ENCODE results near the gene OTUD7B.
"Not testable (repeated sequence)": the region's sequence is repeated elsewhere in the genome, so short reads cannot be mapped to it uniquely, and the experiment has no call there.

The OTUD7B gene

GRCh38 chr1:149942207-149942606 is 68.3 kb downstream of the OTUD7B start:
- no peak for DNase-seq

DNA sequence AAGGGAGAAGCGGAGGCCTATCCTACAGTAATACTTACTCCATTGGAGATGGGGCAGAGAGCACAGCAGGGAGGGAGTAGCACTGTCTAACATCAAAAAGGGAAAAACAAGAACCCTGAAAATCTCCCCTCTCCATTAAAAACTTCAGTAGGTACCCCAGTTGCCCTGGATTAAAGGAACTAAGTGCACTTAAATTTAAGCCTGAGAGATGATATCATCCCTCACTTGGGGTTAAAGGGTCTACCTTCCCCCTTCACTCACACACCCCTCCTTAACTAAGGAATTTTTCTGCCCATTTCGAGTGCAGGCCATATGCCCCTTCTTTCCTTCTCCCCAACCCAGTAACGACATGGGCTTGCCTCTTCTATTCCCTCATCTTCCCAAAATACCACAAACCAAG is 70.1 kb downstream of the OTUD7B start:
- no peak for DNase-seq

- DNase-seq = not testable (repeated sequence)
Observed at GRCh38 chr1:149938668-149939003, 71.9 kb downstream of the OTUD7B start.

DNA sequence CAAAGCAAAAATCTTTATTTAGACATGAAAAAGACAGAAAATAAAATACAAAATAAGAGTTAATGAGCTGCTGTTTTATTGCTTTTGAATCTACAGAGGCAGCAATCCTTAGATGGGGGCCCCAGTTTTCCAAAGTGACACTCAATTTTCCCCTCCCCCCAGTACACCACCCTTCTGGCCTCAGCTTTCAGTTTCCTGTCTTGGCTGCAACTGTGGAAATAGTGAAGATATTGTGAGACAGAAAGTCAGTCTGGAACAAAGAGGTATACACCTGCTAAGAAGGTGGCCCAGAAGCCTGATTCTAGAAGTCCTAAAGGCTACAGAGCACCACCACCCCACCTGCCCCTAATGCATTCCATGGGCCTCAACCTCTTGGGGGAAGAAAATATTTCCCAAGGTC is 72.8 kb downstream of the OTUD7B start:
- DNase-seq = no peak

DNA sequence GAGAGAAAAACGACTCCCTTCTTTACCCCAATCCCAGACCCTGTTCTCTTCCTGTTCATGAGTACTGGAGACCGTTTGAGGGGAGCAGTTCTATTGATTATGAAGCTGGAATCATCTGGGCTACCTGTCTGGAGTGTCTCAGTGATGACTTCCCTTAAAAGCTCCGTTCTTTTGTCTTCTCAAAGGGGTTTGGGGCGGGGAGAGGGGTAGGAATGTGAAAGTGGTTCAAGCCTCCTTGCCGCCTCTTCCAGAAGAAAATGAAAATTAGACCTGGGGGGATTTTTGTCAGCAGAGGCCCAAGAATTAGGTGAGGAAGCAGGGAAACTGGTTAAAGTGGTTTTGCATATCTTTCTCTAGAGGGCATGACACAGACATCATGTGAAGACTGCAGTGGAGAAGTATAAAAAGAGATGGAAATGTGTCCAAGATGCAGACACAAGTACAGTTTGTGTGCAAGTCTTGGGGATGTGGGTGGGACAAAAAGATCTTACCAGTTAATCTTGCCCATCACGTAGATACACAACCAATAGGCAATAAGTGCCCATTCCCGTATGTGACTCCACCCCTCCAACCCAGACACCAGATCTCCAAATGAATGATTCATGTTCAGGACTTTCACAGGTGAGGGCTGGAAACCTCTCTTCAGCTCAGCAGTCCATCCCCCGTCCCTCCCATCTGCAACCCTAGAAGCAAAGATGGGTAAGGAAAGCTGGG is 73.4 kb downstream of the OTUD7B start:
- DNase-seq = peak; percentile 22

DNA sequence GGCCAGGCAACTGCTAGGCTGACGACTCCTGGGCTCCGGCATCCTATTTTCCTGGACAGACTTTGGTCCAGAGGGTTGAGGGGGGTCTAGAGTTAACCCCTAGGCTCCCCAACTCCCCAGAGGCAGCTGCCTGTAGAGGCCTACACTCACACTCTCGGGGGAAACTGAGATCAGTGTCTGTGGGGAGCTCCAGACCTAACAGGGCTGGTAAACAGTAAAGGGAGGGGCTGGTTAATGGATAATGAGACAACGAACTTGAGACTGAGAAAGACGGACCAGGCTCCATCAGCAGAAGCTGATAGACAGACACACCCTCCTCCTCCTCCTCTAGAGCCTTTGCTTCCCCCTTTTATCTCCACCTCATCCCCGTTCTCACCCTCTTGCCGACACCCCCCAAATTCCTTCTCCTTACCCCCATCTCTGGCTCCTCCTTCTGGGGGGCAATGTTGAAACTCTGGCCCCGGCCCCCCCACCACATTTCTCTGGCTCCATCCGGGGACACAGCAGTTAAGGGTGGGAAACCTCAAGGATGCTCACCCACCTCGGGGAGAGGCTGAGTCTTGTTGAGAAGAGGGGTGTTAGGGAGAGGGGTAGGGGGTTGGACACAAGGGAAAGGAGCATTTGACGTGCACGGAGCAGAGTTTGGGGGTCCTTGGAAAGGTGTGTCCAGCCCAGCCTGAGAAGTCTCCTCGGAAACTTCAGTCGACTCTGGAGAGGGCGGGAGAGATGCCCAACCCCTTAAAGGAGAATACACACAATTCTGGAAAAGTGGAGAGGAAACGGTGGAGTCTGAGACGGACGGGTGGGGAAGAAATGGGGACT is 74.1 kb downstream of the OTUD7B start, which contains the start of gene MTMR11:
MTMR11 (minus strand) TSS at position 710 of the 822 bp plus-strand sequence; CDS start at position 478, 232 bp downstream.
- no peak for DNase-seq

DNA sequence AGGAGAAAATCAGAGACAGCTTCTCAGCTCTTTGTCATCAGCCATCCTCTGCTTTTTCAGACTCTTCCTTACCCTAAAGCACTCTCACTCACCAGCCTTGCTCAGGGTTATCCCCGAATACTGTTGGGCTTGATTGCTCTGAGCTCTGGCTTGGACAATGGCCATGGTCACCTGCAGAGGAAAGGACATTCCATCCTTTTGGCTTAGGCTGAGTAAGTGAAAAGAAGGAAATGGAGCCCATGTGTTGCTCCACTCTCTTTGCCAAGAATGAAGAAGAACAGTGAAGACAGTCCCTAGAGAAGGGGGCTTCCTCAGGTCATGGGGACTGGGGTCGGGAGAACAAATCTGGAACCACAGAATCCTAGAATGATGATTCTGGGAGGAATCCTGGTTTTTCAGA is 76.2 kb downstream of the OTUD7B start:
- DNase-seq = no peak

- no peak for DNase-seq
Observed at GRCh38 chr1:149933208-149933607, 77.3 kb downstream of the OTUD7B start.

- DNase-seq = no peak
Observed at GRCh38 chr1:149932474-149932873, 78.1 kb downstream of the OTUD7B start.

- no peak for DNase-seq
Observed at GRCh38 chr1:149931212-149931790, 79.2 kb downstream of the OTUD7B start.

DNA sequence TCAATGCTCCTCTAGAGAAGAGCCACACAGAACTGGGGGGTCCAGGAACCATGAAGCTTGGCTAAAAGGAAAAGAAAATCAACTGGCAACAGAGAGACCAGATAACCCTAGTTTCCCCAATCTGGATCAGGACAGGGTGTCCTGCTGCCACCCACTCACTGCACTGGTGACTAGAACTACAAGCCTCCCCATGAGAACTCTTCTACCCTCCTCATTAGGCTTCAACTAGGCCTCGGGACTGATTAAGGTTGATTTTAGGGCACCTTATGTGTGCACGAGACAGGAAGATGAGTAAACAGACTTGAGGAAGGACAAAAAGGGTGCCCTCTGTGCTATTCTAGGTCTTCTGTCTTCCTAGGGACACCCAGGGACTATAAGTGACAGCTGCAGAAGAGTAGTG is 80.7 kb downstream of the OTUD7B start:
- DNase-seq = no peak

DNA sequence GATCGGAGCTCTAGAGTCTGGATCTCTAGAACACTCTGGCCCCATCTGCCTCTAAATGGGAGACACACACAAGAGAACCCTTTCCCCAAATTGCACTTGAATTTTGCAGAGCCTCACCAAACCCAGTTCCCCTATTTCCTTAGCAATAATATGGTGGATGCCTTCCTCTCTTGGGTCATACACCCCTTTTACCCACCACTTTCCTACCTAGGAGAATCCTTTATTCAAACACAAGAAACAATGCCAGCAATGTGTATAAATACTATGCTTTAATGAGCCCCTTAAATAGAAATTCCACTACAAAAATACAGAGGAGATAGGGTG is 82.2 kb downstream of the OTUD7B start:
- no peak for DNase-seq

- DNase-seq = peak; percentile 90
Observed at GRCh38 chr1:149927563-149928400, 82.7 kb downstream of the OTUD7B start, which contains the start of gene SF3B4. TSS of gene SF3B4 (minus strand) at chr1:149927803. CDS start at chr1:149927759, 44 bp downstream.

GRCh38 chr1:149927056-149927562 is 83.4 kb downstream of the OTUD7B start:
- no peak for DNase-seq

DNA sequence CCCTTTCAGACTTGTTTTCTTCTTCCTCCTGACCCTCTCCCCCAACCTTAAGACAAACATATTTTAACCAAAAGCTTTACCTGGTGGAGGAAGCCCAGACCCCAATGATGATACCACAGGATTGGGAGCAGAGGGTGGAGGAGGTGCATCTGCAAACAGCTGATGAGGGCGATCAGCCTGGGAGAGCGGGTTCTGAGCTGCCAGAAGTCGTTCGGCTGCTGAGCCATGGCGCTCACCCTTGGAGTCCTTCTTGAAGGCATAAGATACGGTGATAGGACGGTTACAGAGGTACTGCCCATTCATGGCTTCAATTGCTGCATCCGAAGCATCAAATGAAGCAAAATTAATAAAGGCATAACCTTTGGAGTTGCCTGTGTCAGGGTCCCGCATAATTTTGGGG is 84.2 kb downstream of the OTUD7B start:
- no peak for DNase-seq

- DNase-seq = no peak
Observed at GRCh38 chr1:149925751-149926150, 84.8 kb downstream of the OTUD7B start.

GRCh38 chr1:149925345-149925744 is 85.2 kb downstream of the OTUD7B start:
- DNase-seq = no peak

DNA sequence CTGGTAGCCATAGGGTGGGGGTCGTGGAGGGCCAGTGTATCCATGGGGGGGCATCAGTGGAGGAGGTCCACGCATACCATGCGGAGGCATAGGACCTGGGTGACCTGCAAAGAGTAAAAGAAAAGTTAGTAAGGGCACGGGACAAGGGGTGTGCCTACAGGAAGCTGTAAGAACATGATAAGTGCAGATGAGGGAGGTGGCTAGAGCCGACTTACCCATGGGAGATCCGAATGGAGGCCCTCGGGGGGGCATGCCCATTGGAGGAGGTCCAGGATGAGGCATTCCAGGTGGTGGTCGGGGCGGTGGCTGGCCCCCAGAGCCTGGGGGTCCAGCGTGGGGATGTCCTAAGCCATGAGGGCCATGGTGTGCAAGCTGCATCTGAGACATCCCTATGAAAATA is 86.9 kb downstream of the OTUD7B start:
- DNase-seq = no peak

DNA sequence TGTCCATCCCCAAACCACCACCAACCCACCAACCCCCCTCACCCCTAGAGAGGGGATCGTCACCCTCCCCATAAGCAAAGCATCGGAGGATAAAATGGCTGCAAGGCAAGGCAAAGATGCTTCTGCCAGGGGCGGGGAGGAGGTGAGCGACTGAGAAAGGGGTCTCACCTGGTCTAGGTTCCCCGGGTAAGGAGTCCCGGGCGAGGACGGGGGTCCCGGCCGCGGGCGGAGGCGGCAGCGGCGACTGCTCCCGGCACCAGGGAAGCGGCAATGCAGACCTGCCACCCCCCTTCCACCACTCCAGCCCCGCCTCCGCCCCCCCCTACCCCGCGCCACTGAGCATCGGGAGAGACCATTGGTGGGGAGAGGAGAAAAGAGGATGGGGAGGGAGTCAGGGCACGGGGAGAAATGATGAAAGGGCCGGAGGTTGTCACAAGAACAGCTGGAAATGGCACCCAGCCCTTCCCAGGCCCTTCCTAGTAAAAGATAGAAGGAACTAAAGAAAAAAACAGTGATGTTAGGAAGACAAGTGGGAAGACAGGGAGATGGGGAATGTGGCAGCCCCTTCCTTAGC is 92.9 kb downstream of the OTUD7B start, which contains the start of gene SV2A:
SV2A (minus strand) TSS at position 274 of the 574 bp plus-strand sequence. CDS start 4,004 bp downstream, outside the sequence.
- DNase-seq = peak; percentile 58

DNA sequence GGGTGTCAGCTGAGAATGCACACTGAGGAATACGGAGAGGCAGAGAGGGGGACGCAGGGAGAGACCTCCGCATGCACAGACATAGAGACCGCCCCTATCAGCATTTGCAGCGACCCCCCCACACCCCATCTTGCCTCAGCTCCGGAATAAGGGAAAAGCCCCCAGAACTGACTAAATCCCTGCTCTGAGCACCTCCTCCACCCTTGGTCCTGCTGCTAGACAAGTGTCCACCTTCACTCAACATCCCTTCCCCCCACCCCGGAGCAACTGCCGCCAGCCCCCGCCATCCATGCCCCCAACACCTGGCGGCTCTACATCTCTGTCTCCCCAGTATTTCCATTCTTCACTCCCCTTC is 93.7 kb downstream of the OTUD7B start:
- no peak for DNase-seq

DNA sequence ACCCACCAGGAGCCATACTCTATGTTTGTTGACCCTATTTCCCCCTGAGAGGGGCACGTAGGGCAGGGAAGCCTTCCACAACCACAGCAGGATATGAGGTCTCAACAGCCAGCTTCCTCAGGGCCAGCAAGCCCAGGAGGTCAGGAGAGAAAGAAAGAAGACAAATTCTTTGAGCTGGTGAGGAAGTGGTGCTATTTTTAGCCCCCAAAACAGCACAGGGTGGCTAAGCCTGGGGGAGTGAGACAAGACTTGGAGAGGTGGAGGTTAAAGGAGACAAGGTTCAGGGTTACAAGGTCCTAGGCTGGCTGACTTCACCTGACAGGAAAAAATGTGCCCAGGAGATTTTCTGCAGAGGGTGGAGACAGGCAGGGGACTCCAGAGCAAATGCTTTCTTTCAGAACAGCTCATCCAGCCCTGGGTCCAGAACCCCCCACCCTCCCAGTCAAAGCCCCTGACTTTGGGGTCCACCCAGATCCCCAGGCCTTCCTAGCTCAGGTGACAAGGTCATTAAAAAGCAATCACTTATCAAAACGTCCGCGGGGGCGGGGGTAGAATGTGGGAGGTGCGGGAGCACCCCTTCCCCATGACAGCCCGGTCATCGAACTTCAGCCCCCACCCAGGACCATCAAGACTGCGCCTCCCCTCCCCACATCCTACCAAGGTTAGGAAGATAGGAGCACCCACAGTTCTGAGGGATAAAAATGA is 94.2 kb downstream of the OTUD7B start:
- DNase-seq = no peak

Measured in NCI-H748 treated with DMSO at 0.1 percent for 48 hours (cell line).